ENCODE data around the gene FOXK1.

- TF ChIP-seq CTCF (IDR thresholded peaks at IDR 0.05; ENCODE audit: low read depth, low read length) (no peak), POLR2A (IDR thresholded peaks at IDR 0.05; ENCODE audit: extremely low read depth, insufficient read length) (no peak), MAX (IDR thresholded peaks at IDR 0.05; ENCODE audit: low read depth, low read length) (no peak), MYC (IDR thresholded peaks at IDR 0.05; ENCODE audit: low read depth, low read length) (no peak)
These were observed 18.6 kb downstream of the FOXK1 start for GRCh38 chr7:4700577-4701235.
